ENCODE data around the gene NAA38. TPM values are rescaled to one million over a fixed set of nuclear protein-coding genes. Genes with fewer than 3 reads are reported as not detected.

NAA38 gene
- total RNA-seq, 2 donors from 2014 or later: 77.1 to 85.0 TPM

DNA sequence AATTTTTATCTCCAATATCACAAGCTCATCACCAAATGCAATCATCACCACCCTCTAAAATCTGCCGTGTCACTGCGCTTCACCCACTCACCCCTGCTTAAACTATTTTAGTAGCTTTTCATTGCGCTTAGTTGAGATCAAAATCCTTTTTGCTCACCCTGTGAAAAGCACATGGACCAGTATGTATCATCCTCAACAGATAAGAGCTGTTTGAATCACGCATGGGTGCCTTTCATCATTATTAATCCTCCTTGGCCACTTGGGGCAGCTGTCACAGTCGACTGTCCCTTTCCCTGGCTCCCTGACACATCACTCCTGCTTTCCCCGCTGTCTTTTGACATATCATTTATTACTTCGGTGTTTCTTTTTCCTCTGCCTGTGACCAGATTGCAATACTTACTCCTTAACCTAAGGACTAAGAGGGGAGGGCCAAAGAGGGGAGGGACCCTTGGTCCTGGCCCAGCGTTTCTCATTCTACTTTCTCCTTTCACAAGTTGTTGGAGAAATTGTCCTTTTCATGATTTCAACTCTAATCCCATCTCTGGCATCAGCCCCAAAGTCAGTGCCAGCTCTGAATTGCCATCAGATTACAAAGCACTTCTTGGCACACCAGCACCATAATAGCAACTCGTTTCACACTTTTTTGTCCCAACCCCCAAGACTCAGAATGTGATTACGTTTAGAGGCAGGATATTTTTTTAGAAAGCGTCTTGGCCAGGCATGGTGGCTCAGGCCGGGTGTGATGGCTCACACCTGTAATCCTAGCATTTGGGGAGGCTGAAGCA is 32.0 kb downstream of the NAA38 start:
- no peak overlapping the region for H3K27ac ChIP-seq
- H3K27me3 ChIP-seq: no peaks in the 10 kb centered on the region
- H3K4me1 ChIP-seq: no peaks in the 10 kb centered on the region
- H3K36me3 ChIP-seq: no peaks in the 10 kb centered on the region
- DNase-seq (ENCODE audit: low spot score): no peak
- no peak overlapping the region for H3K4me3 ChIP-seq
- no peaks in the 10 kb centered on the region for H3K9me3 ChIP-seq
- TF ChIP-seq, protein P1, sequence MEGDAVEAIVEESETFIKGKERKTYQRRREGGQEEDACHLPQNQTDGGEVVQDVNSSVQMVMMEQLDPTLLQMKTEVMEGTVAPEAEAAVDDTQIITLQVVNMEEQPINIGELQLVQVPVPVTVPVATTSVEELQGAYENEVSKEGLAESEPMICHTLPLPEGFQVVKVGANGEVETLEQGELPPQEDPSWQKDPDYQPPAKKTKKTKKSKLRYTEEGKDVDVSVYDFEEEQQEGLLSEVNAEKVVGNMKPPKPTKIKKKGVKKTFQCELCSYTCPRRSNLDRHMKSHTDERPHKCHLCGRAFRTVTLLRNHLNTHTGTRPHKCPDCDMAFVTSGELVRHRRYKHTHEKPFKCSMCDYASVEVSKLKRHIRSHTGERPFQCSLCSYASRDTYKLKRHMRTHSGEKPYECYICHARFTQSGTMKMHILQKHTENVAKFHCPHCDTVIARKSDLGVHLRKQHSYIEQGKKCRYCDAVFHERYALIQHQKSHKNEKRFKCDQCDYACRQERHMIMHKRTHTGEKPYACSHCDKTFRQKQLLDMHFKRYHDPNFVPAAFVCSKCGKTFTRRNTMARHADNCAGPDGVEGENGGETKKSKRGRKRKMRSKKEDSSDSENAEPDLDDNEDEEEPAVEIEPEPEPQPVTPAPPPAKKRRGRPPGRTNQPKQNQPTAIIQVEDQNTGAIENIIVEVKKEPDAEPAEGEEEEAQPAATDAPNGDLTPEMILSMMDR (IDR thresholded peaks at IDR 0.05): no peak

DNA sequence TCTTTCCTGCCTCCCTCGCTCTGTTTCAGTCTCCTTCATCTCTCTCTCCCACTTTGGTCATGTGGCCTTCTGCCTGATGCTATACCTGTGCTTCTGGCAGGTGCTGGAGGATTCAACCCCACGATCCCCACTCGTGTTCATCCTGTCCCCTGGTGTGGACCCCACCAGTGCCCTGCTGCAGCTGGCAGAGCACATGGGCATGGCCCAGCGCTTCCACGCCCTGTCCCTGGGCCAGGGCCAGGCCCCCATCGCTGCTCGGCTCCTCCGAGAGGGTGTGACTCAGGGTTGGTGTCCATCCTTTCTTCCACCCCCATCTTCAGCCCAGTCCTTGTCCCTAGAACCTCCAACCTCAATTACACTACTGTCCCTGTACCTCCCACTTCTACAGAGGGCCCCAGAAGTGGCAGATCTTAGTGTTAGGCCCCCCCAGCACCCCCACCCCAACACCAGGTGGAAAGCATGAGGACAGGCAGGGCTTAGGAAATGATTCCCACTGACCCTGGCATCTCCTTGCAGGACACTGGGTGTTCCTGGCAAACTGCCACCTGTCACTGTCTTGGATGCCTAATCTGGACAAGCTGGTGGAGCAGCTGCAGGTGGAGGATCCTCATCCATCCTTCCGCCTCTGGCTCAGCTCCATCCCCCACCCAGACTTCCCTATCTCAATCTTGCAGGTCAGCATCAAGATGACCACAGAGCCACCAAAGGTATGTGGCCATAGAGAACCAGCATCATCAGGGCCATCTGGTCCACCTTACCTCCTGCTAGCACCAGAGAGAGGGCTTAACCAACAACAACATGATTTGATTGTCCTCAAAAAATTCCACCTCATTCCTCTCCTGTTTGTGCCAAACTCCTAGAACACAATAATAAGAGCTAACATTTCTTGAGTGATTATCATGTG is 33.1 kb downstream of the NAA38 start:
- Histone ChIP-seq H3K4me1 (no peaks in the 10 kb centered on the region), H3K4me3 (no peak overlapping the region), H3K36me3 (no peaks in the 10 kb centered on the region), H3K27me3 (no peaks in the 10 kb centered on the region), H3K9me3 (no peaks in the 10 kb centered on the region), H3K27ac (no peak overlapping the region)
- TF ChIP-seq, protein P1 (IDR thresholded peaks at IDR 0.05): no peak
- no peak for DNase-seq (ENCODE audit: low spot score)

DNA sequence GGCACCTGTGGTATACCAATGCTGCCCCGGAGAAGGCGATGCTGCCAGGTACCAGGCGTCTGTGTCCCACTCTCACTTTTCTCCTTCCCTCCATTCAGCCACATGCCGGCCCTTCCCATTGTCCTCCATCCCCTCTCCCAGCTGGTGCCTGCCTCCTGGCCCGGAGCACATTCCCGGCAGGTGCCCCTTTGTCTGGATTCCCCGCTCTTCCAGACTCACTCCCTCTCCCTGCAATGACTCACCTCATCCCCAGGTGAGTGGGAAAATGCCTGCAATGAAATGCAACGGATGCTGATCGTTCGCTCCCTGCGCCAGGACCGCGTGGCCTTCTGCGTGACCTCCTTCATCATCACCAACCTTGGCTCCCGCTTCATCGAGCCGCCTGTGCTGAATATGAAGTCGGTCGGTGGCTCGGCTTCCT is 33.8 kb downstream of the NAA38 start:
- Histone ChIP-seq H3K4me3 (no peak overlapping the region), H3K27ac (no peak overlapping the region), H3K9me3 (no peaks in the 10 kb centered on the region), H3K27me3 (no peaks in the 10 kb centered on the region), H3K36me3 (no peaks in the 10 kb centered on the region), H3K4me1 (no peaks in the 10 kb centered on the region)
- DNase-seq (ENCODE audit: low spot score): no peak
- TF ChIP-seq, protein P1 (IDR thresholded peaks at IDR 0.05): no peak

GRCh38 chr17:7822126-7822525 is 35.2 kb downstream of the NAA38 start:
- no peak overlapping the region for H3K4me3 ChIP-seq
- H3K27me3 ChIP-seq: no peaks in the 10 kb centered on the region
- no peaks in the 10 kb centered on the region for H3K36me3 ChIP-seq
- no peak for DNase-seq (ENCODE audit: low spot score)
- no peak overlapping the region for H3K27ac ChIP-seq
- H3K4me1 ChIP-seq: no peaks in the 10 kb centered on the region
- no peaks in the 10 kb centered on the region for H3K9me3 ChIP-seq
- TF ChIP-seq, protein P1 (IDR thresholded peaks at IDR 0.05): no peak

DNA sequence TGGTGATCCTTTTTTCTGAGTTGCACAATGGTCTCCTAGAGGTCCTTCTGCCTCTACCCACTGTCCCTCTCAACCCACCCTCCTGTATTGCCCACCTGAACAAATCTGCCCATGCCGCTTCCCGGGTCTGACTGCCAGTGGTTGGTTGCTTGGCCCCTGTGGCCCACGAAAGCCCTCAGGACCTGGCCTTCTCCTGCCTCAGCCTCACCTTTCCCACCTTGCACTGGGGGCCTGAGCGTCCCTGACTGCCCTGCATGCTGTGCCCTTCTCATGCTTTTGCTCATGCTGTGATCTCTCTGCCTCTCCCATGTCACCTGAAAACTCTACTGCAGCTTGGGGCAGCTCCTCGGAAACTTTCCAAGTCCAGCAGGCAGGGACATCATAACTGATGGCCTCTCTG is 37.1 kb downstream of the NAA38 start:
- DNase-seq (ENCODE audit: low spot score): no peak
- no peaks in the 10 kb centered on the region for H3K9me3 ChIP-seq
- H3K36me3 ChIP-seq: no peaks in the 10 kb centered on the region
- H3K27ac ChIP-seq: no peak overlapping the region
- H3K4me1 ChIP-seq: no peaks in the 10 kb centered on the region
- TF ChIP-seq, protein P1 (IDR thresholded peaks at IDR 0.05): no peak
- H3K27me3 ChIP-seq: no peaks in the 10 kb centered on the region
- no peak overlapping the region for H3K4me3 ChIP-seq
